ENCODE measurements around the gene RICTOR.

Gene RICTOR

DNA sequence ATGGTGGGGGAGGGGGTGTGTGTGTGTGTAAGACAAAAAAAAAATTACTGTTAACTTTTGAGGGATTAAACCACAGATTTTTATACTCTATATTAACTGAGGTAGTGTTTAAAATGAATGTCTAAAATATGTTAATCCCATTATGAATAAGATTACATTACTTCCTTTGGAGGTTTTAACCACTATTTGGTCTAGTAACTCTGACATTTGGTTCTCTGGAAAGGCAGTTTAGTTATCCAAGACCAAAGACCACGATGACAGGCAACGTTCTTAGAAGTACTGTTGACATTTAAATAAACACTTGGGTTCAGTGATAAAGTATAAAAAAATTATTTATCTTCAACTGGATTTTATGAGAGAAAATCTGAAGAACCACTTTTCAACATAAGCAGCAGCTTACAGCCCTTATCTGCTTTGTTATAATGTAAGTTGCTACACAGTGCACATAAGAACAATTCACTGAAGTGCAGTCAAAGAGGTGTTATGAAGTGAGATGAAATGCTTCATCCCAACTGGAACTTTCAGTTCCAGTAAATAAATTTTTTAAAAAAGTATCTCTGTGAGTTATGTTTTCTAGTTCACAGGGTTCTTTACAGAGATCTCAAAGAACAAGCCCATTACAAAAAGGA lies 133.9 kb downstream of the RICTOR start:
- no peak overlapping the region for H3K4me3 ChIP-seq (ENCODE audit: low read depth, low read length)

DNA sequence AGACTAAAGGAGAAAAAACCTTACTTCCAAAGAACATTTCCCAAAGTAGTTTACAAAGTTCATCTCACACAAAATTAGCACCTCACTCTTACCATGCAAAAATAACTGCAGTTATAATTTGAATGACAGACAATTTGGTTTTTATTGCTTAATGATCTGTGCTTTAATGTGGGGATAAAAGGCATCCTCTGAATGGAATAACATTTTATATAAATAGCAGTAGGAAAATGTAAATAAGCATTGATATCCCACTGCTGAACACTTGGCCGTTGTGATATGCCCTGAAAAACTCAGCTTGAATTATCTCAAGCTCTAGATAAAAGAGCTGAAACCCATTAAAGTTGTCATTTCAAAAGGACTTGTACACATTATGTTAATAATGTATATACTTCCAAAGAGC lies 135.2 kb downstream of the RICTOR start:
- H3K4me3 ChIP-seq (ENCODE audit: low read depth, low read length): no peak overlapping the region

DNA sequence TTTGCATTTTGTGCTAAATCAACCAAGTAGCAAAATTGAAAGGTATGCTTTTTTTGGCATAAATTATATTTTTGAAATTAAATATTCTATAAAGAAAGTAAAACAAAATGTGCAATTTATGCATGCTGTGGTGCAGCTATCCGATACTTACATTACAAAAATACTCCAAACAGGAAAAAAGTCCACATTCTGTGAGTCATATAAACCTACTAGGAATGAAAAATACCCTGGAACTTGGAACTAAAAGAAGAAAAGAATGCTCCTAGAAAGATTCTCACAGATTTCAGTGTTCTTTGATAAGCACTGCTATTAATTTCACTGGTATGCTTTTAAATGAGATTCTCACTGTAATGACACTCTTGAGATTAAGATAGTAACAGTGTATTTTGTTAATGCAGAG lies 135.8 kb downstream of the RICTOR start:
- H3K4me3 ChIP-seq (ENCODE audit: low read depth, low read length): no peak overlapping the region

DNA sequence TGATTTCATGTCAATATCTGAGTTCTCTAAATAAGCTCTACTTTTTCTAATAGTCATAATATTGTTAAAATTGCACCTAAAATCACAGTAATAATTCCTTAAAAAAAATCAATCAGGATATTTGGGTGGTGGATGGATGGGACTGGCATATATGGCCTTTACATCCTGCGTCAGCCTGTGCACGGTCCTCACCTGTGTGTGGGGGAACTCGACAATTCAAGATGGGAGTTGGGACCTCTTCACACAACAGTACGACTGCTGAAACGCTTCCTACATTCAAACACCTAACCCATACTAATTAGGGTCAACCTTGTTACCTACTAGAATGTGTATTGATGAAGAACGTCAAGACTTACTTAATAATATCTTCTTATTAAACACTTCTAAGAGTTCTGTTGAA lies 137.9 kb downstream of the RICTOR start:
- H3K4me3 ChIP-seq (ENCODE audit: low read depth, low read length): no peak overlapping the region

DNA sequence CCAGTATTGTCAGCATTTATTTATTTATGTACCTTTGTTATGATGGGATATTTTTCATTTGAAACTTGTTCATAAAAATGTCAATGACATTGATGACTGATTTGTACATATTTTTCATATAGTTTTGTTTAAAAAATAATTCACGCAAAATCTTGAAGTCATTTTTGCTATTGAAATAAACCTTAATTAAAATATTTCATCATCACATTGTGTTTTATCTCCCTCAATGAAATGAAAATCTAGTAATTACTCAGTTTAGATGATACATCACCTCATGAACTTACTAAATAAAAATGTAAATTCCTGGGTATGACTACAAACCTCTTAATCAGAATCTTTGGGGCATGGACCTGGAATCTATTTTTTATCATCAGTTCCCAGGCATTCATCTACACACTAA lies 138.8 kb downstream of the RICTOR start:
- no peak overlapping the region for H3K4me3 ChIP-seq (ENCODE audit: low read depth, low read length)

DNA sequence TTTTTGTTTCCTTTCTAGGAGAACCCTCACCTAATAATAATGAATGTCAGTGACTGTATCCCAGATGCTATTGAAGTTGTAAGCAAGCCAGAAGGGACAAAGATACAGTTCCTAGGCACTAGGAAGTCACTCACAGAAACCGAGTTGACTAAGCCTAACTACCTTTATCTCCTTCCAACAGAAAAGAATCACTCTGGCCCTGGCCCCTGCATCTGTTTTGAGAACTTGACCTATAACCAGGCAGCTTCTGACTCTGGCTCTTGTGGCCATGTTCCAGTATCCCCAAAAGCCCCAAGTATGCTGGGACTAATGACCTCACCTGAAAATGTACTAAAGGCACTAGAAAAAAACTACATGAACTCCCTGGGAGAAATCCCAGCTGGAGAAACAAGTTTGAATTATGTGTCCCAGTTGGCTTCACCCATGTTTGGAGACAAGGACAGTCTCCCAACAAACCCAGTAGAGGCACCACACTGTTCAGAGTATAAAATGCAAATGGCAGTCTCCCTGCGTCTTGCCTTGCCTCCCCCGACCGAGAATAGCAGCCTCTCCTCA lies 141.3 kb downstream of the RICTOR start:
- no peak overlapping the region for H3K4me3 ChIP-seq (ENCODE audit: low read depth, low read length)

DNA sequence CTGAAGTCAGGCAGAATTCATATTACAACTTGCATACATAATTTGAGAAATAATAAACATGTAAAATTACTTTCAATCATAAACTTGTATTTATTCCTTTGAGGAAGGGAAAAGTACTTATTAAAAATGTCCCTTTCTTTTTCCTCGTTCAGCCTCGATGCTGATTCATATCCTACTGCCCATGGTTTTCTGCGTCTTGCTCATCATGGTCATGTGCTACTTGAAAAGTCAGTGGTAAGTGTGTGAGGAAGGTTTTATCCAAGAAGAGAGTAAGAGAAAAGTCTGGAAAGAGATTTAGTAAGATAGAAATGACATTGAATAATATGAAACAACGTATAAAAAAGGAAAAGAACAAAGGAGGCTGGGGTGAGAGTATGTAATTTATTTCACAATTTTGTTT lies 142.5 kb downstream of the RICTOR start:
- H3K4me3 ChIP-seq (ENCODE audit: low read depth, low read length): no peak overlapping the region

DNA sequence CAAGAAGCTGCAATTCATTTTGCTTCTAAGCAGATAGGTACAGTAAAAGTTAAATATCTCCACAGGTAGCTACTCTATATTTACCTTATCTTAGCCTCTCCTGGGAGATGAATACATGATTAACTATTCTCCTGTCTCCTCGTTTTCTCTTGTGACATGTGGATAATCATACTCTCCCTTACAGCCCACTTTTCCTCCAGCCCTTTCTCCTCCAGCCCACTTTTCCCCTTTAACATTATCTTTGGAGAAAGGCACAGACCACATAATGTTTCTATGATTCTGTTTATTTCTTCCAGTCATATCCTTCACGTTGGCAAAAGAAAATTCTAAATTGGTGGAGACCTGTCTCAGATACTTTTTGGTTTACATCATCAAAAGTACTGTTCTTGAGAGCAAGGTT lies 144.4 kb downstream of the RICTOR start:
- no peak overlapping the region for H3K4me3 ChIP-seq (ENCODE audit: low read depth, low read length)

DNA sequence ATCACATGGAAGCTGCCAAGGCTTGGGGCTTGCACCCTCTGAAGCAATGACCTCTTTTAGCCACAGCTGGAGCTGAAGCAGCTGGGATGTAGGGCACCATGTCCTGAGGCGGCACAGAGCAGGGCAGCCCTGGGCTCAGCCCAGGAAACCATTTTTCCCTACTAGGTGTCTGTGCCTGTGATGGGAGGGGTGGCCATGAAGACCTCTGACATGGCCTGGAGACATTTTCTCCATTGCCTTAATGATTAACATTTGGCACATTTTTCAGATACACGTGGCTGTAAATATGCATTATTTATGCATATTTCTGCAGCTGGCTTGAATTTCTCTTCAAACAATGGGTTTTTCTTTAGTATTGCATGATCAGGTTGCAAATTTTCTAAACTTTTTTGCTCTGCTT lies 146.7 kb downstream of the RICTOR start:
- no peak overlapping the region for H3K4me3 ChIP-seq (ENCODE audit: low read depth, low read length)

DNA sequence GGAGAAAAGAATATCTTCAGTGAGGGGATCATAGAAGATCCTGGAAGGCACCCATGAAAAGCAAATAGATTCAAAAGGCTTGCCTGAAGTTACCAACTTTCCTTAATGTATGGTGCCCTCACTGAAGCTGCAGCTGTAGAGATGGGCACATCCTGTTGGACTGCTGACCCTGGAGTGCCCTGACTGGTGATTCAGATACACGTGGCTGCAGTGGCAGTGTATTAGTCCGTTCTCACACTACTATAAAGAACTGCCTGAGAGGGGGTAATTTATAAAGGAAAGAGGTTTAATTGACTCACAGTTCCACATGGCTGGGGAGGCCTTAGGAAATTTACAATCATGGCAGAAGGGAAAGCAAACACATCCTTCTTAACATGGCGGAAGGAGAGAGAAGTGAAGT lies 148.1 kb downstream of the RICTOR start:
- no peak overlapping the region for H3K4me3 ChIP-seq (ENCODE audit: low read depth, low read length)

DNA sequence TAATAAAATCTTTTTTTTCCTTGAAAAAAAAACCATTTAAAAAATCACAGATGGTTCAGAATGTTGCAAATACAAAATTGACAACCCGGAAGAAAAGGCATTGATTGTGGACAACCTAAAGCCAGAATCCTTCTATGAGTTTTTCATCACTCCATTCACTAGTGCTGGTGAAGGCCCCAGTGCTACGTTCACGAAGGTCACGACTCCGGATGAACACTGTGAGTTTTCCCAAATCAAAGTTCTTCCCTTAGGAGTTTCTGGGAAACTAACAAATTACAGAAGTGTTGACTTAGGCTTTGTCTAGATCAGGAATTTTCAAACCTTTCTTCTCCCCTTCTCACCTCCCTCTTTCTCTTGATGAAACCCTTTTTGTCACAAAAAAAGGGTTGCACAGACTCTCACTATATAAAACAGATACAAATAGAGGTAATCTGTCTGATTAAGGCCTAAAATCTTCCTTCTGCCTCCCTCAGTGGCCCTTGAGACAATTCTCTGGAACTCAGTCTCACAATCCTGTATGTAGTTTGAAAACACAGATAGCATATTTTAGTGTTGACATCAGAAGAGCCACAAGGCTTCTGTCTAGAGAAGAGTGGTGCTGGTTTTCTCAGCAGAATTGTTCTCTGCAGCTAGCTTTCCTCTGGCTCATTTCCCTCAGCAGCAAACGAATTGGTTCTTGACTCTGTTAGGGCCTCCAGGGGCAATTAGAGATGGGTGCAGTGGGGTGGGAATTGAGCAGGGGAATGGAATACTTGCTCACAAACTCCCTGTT lies 148.9 kb downstream of the RICTOR start:
- H3K4me3 ChIP-seq (ENCODE audit: low read depth, low read length): no peak overlapping the region

DNA sequence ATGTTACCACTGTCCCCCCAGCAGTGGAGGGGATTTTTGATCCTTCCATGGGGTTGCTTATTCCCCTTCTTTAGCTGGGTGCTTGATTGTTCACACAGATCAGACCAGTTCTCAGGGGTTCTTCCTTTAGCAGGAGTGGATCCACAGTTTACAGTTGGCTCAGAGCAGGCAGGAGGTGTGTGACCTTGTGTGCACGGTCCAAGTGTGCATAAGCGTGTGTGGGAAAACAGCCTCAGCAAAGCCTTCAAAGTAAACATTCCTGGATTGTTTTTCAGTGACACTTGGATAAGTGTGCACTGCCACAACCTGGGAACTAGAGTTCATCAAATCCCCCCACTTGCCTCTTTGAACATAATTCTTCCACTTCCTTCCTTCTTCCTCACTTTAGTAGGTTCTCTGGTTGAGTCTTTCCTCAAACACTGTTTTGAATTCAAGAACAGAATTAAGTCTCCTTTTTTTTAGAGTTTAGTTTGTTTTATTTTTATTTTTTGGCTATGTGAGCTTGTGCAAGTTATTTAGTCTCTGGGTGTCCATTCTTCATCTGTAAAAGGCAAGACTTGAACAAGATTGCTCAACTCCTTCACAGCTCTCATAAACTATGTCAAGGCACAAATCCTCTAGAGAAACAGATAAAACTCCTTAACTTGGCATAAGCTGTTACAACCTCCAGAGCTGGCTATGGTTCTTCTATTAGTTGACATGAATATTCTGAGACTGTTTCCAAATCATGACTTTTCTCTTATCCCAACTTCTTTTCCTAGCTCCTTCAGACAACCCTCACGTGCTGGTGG lies 150.3 kb downstream of the RICTOR start:
- H3K4me3 ChIP-seq (ENCODE audit: low read depth, low read length): no peak overlapping the region

DNA sequence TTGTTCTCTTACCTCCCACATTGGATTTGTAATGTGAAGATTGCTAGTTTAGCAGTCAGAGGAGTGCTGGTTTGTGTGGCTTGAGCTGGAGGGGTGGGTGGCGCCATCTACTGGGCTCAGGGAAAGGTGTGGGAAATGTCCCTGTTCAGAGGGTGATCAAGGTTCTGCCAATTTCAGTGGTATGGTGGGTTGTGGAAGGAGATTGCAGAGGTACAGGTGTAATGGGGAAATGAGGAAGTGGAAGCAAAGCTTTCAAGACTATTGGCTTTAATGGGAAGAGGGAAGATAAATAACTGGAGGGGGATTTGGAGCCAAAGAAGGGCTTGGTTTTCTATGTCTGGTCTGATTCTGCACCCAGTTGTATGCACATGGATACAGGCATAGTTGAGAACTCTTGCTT lies 152.0 kb downstream of the RICTOR start:
- H3K4me3 ChIP-seq (ENCODE audit: low read depth, low read length): no peak overlapping the region

DNA sequence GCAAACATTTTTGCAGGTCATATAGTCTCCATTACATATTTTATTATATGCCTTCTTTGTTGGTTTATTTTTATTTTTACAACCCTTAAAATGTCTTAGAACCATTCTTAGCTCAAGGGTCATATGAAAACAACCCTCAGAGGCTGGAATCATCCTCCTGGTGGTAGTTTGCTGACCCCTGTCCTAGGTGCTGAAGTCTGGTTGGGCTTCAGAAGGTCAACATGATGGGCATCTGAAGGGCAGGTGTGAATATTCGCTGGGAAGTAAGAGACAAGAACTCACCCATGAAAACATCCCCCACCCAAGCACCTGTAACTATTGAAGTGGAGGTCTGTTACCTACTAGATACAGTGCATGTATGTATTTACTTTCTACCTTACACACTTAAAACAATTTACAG lies 153.0 kb downstream of the RICTOR start:
- H3K4me3 ChIP-seq (ENCODE audit: low read depth, low read length): no peak overlapping the region

DNA sequence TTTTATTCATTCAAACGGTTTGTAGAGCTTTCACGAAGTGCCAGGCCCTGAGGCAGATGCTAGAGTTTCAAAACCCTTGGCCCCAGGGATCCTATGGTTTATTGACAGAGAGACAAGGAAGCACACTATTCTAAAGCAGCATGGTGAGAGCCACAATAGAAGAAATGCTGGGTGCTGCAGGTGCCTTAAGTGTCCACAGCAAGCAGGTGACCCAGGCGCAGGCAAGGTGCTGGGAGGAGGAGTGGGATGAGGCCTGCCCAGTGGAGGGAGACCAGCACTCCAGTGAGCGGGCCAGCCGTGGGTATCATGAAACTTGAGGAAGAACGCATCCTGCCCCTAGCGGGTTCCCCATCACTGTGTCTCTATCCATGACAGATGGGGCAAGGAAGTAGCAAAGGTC lies 157.4 kb downstream of the RICTOR start:
- no peak overlapping the region for H3K4me3 ChIP-seq (ENCODE audit: low read depth, low read length)

DNA sequence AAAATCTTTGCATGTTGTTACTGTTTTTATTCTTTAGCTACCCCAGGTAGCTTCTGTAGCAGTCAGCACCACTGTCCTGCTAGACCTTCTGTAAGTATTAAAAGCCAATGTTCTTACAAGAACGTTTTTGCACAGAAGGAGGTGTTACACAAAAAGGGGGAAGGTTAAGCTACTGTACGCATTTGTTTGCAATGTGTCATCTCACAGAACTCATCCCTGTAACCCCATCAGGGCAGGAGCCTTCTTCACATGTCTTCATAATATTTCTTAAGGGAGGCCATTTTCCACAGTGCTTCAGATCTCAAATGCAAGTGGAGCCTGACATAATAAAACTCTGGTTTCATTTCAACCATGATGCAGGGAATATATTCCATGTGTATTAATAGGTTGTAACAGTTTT lies 160.5 kb downstream of the RICTOR start:
- no peak overlapping the region for H3K4me3 ChIP-seq (ENCODE audit: low read depth, low read length)

DNA sequence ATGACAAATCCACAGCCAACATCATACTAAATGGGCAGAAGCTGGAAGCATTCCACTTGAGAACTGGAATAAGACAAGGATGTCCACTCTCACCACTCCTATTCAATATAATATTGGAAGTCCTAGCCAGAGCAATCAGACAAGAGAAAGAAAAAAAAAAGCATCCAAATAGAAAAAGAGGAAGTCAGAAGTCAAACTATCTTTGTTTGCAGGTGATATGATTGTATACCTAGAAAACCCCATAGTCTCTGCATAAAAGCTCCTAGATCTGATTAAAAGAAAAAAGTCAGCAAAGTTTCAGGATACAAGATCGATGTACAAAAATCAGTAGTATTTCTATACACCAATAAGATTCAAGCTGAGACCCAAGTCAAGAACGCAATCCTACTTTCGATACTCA lies 162.3 kb downstream of the RICTOR start:
- H3K4me3 ChIP-seq (ENCODE audit: low read depth, low read length): no peak overlapping the region

DNA sequence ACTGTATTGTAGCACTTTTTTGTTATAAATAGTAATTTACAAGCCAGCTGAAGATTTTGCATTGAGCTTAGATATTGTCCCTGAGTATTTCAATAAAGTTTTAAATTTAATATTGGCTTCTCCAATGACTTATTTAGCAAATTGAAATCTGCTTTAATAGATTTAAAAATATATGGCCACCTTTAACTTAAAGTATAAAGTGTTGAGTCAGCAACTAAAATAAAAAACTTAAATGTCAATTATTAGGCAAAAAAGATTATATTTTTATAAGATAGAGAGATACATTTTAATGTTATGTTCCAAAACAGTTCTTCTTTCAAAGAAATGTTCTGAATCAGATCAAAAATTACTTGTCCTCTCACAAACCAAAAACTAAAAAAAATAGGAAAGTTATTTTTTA lies 167.7 kb downstream of the RICTOR start:
- no peak overlapping the region for H3K4me3 ChIP-seq (ENCODE audit: low read depth, low read length)

DNA sequence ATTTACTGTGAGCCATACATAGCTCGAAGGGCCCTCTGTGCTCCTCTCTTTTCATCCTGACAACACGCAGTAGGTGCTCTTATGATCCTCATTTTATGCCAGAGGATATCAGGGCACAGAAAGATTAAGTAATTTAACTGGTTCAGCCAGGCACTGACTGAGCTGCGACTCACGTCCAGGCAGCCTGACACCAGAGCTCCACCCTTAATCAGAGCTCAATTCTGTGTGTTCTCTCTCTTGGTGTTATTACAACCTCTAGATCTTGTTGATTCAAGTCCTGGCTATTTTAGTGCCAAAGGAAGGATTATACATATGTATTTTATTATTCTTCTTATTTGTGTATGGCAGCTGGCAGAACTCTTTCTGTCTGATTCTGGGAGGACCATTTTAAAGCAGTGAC lies 168.7 kb downstream of the RICTOR start:
- H3K4me3 ChIP-seq (ENCODE audit: low read depth, low read length): no peak overlapping the region

DNA sequence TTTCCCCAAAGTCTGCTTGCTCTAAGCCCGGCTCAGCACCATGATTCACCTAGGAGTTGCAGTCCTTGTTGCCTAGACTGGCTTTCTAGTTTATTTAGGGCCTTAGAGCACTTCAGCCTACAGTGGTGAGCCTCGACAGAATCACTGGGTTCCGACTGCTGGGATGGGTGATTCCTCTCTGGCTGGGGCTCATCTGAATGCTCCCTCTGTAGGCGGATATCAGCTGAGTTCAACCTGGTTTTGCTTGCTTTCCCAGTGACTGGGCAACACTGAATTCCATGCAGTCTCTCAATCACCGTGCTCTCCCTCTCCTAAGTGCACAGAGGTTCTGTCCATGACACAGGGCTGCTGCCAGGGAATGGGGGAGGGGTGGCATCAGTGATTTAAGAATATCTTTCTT lies 174.3 kb downstream of the RICTOR start:
- no peak overlapping the region for H3K4me3 ChIP-seq (ENCODE audit: low read depth, low read length)

DNA sequence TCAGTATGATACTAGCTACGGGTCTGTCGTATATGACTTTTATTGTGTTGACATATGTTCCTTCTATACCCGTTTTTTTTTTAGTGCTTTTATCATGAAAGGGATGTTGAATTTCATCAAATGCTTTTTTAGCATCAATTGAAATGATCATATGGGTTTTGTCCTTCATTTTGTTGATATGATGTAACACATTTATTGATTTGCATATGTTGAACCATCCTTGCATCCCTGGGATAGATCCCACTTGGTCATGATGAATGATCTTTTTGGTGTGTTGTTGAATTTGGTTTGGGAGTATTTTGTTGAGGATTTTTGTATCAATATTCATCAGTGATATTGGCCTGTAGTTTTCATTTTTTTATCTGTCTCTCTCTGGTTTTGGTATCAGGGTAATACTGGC lies 177.4 kb downstream of the RICTOR start:
- no peak overlapping the region for H3K4me3 ChIP-seq (ENCODE audit: low read depth, low read length)

DNA sequence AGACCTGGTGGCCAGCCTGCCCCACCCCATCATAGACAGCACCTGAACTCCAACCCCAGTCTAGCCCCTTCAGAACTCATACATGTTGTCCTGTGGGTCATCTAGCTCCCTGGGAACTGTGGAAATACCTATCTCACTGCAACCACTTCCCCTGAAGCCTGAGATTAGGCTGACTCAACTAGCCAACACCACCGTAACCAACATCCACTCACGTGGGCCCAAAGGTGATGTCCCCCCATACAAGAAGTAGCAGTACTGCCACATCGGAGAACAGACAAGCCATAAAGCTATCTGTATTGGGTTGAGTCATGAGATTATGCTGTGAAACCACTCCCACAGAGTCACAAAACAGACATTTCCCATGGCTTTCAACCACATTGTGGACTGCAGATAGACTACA lies 181.8 kb downstream of the RICTOR start:
- H3K4me3 ChIP-seq (ENCODE audit: low read depth, low read length): no peak overlapping the region
